ENCODE results near the gene RAP1A. TPM values are rescaled to one million over a fixed set of nuclear protein-coding genes. Genes with fewer than 3 reads are reported as not detected.
"Not testable (repeated sequence)": the region's sequence is repeated elsewhere in the genome, so short reads cannot be mapped to it uniquely, and the experiment has no call there.

RAP1A gene
- total and polyA plus RNA-seq, 3 donors from 2014 or later, result 20.8 to 42.8 (median 27.6) TPM

DNA sequence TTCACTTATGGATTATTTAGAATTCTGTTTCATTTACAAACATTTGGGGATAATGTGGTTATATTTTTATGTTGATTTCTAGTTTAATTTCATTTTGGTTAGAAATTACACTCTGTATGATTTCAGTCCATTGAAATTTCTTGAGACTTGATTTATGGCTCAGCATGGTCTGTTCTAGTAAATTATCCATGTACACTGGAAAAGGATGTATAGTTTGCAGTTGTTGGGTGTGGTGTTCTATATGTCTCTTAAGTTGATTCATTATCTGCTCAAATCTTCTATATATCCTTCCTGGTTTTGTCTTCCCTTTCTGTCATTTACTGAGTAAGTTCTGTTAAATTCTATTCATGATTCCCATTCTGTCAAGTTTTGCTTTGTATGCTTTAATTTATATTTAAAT lies 52.3 kb downstream of the RAP1A start:
- DNase-seq, result no peak
- peaks cover 5% of the 10 kb centered on the region for H3K4me1 ChIP-seq

DNA sequence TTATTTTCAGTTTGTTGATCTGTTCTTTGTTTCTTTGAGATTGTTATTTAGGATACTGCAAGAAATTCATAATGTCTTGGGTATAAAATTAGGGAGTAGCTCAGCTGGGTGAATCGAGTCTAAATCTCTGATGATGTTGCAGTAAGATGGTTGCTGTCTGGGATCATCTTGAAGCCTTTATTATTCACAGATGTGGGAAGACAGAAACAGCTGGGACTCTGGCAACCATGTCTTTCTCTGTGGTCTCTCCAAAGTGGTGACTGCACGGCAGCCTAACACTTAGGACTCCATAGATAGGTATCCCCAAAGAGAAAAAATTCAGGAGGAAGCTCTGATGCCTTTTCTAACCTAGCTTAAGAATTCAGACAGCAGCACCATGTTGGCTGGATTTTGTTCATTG lies 52.7 kb downstream of the RAP1A start:
- Histone ChIP-seq H3K27ac (no peak overlapping the region), H3K9me3 (no peaks in the 10 kb centered on the region), H3K4me3 (no peak overlapping the region), H3K36me3 (ENCODE audit: low read depth, missing control alignments) (no peaks in the 10 kb centered on the region), H3K27me3 (no peaks in the 10 kb centered on the region), H3K4me1 (peaks cover 5% of the 10 kb centered on the region)
- intact Hi-C loops (cut with DNase I; ENCODE audit: low total_unique reads), result no loop called here
- TF ChIP-seq, protein P1, sequence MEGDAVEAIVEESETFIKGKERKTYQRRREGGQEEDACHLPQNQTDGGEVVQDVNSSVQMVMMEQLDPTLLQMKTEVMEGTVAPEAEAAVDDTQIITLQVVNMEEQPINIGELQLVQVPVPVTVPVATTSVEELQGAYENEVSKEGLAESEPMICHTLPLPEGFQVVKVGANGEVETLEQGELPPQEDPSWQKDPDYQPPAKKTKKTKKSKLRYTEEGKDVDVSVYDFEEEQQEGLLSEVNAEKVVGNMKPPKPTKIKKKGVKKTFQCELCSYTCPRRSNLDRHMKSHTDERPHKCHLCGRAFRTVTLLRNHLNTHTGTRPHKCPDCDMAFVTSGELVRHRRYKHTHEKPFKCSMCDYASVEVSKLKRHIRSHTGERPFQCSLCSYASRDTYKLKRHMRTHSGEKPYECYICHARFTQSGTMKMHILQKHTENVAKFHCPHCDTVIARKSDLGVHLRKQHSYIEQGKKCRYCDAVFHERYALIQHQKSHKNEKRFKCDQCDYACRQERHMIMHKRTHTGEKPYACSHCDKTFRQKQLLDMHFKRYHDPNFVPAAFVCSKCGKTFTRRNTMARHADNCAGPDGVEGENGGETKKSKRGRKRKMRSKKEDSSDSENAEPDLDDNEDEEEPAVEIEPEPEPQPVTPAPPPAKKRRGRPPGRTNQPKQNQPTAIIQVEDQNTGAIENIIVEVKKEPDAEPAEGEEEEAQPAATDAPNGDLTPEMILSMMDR (IDR thresholded peaks at IDR 0.05), result no peak
- TF ChIP-seq POLR2A (IDR thresholded peaks at IDR 0.05), result no peak
- 48 to 58% methylated on average over 2 of the region's 2 CpGs for WGBS, 2 donors
- no peak for DNase-seq

More for the DNA sequence above, 52.3 kb downstream of the RAP1A start:
- no peaks in the 10 kb centered on the region for H3K9me3 ChIP-seq
- no peaks in the 10 kb centered on the region for H3K36me3 ChIP-seq (ENCODE audit: low read depth, missing control alignments)
- intact Hi-C loops (cut with DNase I; ENCODE audit: low total_unique reads), result no loop called here
- H3K27me3 ChIP-seq, result no peaks in the 10 kb centered on the region
- no peak overlapping the region for H3K27ac ChIP-seq
- no peak overlapping the region for H3K4me3 ChIP-seq
- TF ChIP-seq, protein P1 (IDR thresholded peaks at IDR 0.05), result no peak
- no peak for TF ChIP-seq POLR2A (IDR thresholded peaks at IDR 0.05)

DNA sequence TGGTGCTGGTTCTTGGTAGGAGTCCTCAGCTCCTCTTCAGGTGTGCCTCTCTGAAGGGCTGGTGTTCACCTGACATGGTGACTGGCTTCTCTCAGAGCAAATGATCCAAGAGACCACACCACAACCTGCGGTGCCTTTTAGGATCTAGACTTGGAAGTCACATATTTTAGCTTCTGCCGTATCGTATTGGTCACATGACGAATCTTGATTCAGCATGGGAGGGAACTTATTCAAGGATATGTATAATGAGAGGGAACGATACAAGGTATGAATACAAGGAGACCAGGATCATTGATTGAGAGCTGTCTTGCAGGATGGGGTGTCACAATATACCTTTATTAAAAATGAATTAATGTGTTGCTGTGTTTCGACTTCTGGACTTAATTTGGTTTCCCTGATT lies 58.0 kb downstream of the RAP1A start:
- no peak for DNase-seq
- TF ChIP-seq, protein P1 (IDR thresholded peaks at IDR 0.05), result no peak
- TF ChIP-seq POLR2A (IDR thresholded peaks at IDR 0.05), result no peak
- Histone ChIP-seq H3K9me3 (no peaks in the 10 kb centered on the region), H3K4me1 (peaks cover 2% of the 10 kb centered on the region), H3K27me3 (no peaks in the 10 kb centered on the region), H3K27ac (no peak overlapping the region), H3K36me3 (ENCODE audit: low read depth, missing control alignments) (no peaks in the 10 kb centered on the region), H3K4me3 (no peak overlapping the region)
- intact Hi-C loops (cut with DNase I; ENCODE audit: low total_unique reads), result no loop called here
- 98 to 99% methylated on average over 6 of the region's 6 CpGs for WGBS, 2 donors

DNA sequence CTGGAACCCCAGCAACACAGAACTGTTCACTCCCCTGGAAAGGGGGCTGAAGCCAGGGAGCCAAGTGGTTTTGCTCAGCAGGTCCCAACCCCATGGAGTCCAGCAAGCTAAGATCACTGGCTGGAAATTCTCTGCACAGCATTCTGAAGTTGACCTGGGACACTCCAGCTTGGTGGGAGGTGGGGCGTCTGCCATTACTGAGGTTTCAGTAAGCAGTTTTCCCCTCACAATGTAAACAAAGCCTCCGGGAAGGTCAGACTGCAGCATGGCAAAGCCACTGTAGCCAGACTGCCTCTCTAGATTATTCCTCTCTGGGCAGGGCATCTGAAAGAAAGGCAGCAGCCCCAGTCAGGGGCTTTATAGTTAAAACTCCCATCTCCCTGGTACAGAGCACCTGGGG lies 60.0 kb downstream of the RAP1A start:
- intact Hi-C loops (cut with DNase I; ENCODE audit: low total_unique reads), result no loop called here
- no peak overlapping the region for H3K27ac ChIP-seq
- DNase-seq, result no peak
- no peak overlapping the region for H3K4me3 ChIP-seq
- H3K27me3 ChIP-seq, result no peaks in the 10 kb centered on the region
- TF ChIP-seq POLR2A (IDR thresholded peaks at IDR 0.05), result no peak
- TF ChIP-seq, protein P1 (IDR thresholded peaks at IDR 0.05), result no peak
- no peaks in the 10 kb centered on the region for H3K9me3 ChIP-seq
- 70 to 100% methylated on average over 2 of the region's 2 CpGs for WGBS, 2 donors
- no peaks in the 10 kb centered on the region for H3K36me3 ChIP-seq (ENCODE audit: low read depth, missing control alignments)
- H3K4me1 ChIP-seq, result no peaks in the 10 kb centered on the region

DNA sequence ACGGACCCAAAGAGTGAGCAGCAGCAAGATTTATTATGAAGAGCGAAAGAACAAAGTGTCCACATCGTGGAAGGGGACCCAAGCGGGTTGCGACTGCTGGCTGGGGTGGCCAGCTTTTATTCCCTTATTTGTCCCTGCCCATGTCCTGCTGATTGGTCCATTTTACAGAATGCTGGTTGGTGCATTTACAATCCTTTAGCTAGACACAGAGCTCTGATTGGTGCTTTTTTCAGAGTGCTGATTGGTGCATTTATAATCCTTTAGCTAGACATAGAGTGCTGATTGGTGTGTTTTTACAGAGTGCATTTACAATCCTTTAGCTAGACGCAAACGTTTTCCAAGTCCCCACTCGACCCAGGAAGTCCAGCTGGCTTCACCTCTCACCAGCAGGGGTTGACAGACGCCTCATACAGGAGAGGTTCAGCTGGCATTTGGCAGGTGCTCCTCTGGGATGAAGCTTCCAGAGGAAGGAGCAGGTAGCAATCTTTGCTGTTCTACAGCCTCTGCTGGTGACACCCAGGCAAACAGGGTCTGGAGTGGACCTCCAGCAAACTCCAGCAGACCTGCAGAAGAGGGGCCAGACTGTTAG lies 60.7 kb downstream of the RAP1A start:
- WGBS, 2 donors, result 89 to 93% methylated on average over 7 to 9 of the region's 9 CpGs

DNA sequence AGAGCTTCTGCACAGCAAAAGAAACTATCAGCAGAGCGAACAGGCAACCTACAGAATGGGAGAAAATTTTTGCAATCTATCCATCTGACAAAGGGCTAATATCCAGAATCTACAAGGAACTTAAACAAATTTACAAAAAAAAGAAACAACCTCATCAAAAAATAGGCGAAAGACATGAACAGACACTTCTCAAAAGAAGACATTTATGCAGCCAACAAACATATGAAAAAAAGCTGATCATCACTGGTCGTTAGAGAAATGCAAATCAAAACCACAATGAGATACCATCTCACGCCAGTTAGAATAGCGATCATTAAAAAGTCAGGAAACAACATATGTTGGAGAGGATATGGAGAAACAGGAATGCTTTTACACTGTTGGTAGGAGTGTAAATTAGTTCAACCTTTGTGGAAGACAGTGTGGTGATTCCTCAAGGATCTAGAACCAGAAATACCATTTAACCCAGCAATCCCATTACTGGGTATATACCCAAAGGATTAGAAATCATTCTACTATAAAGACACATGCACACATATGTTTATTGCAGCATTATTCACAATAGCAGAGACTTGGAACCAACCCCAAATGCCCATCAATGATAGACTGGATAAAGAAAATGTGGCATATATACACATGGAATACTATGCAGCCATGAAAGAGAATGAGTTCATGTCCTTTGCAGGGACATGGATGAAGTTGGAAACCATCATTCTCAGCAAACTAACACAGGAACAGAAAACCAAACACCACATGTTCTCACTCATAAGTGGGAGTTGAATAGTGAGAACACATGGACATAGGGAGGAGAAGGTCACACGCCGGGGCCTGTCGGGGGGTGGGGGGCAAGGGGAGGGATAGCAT lies 65.9 kb downstream of the RAP1A start:
- WGBS, 2 donors, result 93% methylated on average over 8 of the region's 8 CpGs
- intact Hi-C loops (cut with DNase I; ENCODE audit: low total_unique reads); H3K27me3 ChIP-seq; H3K27ac ChIP-seq; H3K36me3 ChIP-seq (ENCODE audit: low read depth, missing control alignments); H3K4me3 ChIP-seq; DNase-seq; H3K9me3 ChIP-seq; H3K4me1 ChIP-seq: not testable (repeated sequence)

More for the DNA sequence above, 60.7 kb downstream of the RAP1A start:
- H3K4me3 ChIP-seq; H3K9me3 ChIP-seq; intact Hi-C loops (cut with DNase I; ENCODE audit: low total_unique reads); H3K36me3 ChIP-seq (ENCODE audit: low read depth, missing control alignments); H3K27ac ChIP-seq; H3K27me3 ChIP-seq; DNase-seq; H3K4me1 ChIP-seq: not testable (repeated sequence)

Data from testis (tissue), 3 donors.